M059J (cell line): ENCODE results near the gene MRFAP1. TPM values are rescaled to one million over a fixed set of nuclear protein-coding genes. Genes with fewer than 3 reads are reported as not detected.
"Not testable (repeated sequence)": the region's sequence is repeated elsewhere in the genome, so short reads cannot be mapped to it uniquely, and the experiment has no call there.

ENCODE experiments used
- DNase-seq: peaks from one replicate; pipeline ENCODE4 v3.0.0-alpha.2; 2012; ENCODE audit warnings: low read depth
- total RNA-seq: library from RNA; depleted of rRNA; stranded (reverse); fragments of >200 nt; shearing (Covaris generic); gene quantifications from 2 replicates; pipeline ENCODE4 v1.2.3, GENCODE V29; 2014

Gene MRFAP1
- total RNA-seq, 1 experiment from 2014 or later = 163 TPM

DNA sequence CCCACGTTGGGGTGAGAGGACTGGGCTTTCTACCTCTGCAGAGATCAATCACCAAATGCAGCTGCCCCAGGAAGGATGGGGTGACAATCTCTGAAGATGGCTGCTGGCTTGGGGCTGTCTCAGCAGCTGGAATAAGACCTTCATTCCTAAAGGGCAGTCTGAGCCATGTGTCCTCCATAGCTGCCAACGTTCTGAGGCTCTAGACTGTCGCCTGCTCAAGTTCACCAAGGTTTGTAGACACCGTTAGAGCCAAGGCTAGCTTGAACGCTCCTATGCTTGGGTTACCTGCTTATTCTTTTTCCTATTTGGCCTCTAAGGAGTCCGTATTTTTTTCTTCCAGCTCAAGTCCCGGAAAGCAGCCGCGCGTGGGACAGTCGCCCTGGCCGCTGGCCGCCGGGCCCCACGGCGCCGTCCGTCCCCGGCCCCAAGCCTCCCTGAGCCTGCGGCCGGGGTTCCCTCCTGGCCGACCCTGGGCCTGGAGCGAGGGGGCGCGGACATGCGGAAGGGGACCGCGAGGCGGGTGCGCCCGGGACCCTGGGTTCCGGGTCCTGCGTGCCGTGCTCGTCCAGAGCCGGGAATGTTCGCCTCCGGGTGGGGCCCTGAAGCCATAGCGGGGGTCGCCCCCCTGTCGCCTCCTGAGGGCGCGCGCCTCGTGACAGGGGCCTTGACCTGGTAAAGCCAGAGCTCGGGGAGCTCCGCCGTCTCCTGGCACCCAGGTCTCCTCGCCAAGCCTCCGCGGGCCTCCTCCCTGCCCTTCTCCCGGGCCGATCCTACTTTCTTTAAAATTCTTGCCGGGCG lies 23.3 kb downstream of the MRFAP1 start:
- no peak for DNase-seq

- no peak for DNase-seq
These were observed 24.8 kb downstream of the MRFAP1 start for GRCh38 chr4:6665320-6665654.

DNA sequence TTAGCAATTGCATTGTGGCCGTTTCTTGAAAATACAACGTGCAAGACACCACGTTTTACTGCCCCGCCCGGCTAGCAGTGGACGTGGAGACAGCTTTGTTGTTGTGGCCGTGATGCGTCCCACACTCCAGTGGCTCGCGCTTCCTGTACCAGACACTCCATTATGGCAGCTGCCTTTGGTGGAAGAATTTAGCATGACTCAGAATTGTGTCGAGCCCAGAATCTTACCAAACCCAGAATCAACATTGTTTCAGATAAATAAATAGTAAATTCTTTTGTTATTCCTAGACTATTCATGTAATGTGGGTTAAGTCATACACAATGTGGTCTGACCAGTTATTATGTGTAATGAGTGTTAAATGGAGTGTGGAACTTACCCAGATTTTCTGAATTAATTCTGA lies 27.9 kb downstream of the MRFAP1 start:
- peak; percentile 85 for DNase-seq

DNA sequence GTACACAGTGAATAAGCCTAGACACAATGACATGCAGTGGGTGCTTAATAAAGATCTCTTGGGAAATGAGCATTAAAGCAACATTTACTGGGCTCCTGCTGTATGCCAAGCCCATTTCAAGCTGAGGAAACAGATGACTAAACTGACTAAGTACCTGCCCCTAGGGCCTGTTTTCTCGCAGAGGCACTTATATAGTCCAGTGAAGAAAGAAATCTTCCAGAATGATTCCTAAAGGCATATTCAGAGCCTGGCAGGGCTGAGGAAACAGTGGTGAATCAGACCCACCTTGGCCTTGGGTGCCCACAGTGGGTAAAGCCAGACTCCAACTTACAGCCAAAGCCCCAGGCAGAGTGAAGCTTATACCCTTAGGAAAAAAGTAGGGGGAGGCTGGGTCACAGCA lies 31.2 kb downstream of the MRFAP1 start:
- DNase-seq = no peak

DNA sequence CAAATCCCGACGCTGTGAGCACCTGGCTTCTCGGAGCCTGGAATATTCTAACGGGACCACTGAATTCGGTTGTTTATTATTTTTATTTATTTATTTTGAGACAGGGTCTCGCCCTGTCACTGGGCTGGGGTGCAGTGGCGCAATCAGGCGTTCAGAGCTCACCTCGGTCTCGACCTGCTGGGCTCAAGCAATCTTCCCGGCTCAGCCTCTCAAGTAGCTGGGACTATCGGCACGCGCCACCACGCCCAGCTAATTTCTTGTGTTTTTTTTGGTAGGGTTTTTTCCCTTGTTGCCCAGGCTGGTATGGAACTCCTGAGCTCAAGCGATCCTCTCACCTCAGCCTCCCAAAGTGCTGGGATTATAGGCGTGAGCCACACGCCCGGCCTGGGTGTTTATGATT lies 31.6 kb downstream of the MRFAP1 start:
- DNase-seq = no peak

DNA sequence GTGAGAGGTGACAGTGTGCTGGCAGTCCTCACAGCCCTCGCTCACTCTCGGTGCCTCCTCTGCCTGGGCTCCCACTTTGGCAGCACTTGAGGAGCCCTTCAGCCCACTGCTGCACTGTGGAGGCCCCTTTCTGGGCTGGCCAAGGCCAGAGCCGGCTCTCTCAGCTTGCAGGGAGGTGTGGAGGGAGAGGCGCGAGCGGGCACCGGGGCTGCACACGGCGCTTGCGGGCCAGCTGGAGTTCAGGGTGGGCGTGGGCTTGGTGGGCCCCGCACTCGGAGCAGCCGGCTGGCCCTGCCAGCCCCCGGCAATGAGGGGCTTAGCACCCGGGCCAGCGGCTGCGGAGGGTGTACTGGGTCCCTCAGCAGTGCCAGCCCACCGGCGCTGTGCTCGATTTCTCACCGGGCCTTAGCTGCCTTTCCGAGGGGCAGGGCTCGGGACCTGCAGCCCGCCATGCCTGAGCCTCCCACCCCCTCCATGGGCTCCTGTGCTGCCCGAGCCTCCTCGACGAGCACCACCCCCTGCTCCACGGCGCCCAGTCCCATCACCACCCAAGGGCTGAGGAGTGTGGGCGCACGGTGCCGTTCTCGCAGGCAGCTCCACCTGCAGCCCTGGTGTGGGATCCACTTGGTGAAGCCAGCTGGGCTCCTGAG lies 32.2 kb downstream of the MRFAP1 start:
- not testable (repeated sequence) for DNase-seq

- DNase-seq = peak; percentile 39
These were observed 32.7 kb downstream of the MRFAP1 start for GRCh38 chr4:6673191-6673659.

DNA sequence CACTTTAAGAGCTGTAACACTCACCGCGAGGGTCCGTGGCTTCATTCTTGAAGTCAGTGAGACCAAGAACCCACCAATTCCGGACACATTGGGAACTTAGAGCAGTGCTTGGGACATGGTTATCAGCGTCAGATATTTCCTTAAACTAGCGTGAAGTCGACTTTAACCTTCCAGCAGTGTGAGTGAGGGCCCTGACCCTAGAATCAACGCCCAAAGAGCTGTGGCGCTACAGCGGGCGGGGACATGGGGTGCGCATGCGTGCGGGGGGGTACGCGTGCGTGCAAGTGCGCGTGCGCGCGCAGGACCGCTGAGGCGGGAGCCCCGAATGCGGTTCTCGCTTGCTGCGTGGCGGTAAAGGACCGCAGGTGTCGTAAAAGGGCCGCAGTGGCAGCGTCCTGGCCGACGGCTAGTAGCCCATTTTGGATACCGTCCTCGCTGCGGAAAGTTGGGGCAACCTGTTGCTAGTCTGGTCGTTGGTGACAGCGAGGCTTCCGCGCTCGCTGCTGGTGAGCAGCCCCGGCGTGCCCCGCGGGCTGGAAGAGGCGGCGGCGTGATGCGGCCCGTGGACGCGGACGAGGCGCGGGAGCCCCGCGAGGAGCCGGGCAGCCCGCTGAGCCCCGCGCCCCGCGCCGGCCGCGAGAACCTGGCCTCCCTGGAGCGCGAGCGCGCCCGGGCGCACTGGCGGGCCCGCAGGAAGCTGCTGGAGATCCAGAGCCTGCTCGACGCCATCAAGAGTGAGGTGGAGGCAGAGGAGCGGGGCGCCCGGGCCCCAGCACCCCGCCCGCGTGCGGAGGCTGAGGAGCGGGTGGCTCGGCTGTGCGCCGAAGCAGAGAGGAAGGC lies 33.4 kb downstream of the MRFAP1 start:
- DNase-seq = peak; percentile 90

DNA sequence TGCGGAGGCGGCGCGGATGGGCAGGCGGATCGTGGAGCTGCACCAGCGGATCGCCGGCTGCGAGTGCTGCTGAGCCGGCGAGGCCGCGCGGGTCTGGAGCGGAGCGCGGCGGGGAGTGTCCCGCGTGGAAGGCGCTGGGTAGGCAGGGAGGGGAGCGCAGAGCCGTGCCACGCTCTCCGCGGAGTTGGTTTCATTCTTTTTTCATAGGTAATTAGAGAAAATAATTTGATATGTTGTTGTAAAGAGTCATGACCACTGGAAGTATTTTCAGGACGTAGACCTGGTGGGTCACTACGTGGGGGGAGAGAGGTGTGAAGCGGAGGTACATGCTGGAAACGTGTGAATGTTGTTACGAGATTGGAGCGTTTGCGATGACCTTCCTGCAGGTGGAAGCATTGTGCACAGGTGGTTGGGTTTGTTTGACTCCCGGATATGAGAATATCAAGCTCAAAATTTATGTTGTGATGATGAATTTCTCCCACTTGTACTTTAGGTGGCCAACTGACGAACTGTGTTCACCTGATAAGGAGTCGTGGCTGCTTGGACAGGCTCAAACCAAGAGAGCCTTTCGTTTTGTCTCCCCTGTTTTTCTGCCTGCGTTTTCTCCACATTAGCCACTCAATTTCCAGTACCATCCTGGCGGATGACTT lies 34.1 kb downstream of the MRFAP1 start:
- peak; percentile 61 for DNase-seq

DNA sequence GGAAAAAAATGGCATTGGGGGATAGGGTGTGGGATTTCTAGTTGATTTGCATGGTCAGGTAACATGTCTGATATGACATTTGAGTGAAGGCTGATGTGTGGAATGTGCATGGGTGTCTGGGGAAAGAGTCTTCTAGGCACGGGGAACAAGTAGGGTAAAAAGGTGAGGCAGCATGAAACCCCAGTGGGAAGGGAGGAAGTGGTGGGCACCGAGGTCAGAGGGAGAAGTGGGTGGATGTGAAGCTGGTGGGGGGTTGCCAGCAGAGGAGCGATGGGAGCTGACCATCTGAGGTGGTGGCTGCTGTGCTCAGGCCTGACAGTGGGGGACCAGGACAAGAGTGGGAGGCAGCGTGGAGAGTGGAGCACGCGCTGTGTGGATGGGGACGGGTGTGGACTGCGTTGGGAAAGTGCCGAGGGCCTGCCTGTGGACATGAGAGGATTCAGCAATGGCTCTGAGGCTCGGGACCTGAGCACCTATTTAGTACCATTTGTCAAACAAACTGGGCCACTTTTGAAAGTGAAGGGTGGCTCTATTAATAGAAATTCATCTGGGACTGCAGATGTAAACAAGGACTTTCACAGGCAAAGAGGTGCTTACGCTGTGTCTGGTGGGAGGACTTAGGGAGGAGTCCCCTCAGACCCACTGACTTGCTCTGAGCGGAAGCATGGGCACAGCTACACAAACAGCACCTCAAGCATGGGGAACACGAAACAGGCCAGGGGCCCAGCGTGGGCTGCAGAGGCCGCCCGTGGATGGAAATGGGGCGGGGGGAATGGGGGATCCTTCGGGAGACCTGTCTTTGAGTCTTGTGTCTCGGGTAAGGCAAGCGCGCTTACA lies 36.5 kb downstream of the MRFAP1 start:
- DNase-seq = no peak

GRCh38 chr4:6680372-6681034 lies 40.0 kb downstream of the MRFAP1 start:
- no peak for DNase-seq

DNA sequence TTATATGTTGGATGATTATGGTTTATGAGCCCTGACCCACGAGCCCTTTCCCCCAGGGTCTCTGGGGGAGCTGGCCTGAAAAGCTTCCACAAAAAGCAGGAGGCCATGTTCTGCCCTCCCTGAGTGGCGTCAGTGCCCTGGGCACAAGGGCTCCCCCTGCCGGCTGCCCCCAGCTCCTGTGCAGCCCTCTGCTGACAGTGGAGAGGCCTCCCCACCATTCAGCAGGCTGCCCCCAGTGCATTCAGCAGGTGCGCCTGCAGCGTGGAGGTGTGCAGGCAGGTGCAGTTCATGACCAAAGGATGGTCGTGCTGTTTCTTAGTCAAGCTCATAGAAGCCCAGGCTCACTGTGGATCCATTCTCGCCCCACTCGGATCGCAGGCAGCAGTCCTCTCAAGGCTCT lies 40.7 kb downstream of the MRFAP1 start:
- DNase-seq = no peak

DNA sequence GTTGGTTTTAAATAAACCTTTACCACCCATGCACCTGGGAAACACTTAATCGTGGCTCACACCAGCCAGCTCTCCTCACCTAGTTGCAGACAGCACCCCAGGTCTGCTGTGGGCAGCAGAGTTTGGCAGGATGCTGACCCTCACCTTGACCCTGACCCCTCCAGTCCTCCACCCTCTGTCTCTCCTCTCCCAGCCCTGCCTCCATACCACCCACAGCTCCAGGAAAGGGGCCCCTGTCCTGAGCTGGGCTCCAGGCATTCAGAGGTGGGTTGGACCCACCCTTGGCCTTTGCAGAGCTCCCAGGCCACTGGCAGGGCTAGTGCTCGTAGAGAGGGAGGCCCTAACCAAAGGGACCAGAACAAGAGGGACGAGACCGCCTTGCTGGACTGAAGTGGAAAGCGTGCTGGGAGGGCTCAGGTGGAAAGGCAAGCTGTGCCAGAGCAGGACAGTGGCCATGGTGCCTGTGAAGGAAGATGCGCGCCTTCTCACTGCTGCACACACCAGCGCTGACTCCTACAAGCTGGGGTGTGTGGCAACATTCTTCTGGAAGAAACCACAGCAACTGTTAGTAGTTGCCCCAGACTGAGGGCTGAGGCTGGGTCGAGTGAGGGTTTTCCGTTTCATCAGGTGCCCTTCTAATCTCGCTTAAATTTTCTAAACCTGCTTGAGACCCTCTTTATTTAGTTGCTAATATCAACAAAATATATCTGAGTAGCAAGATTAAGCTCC lies 42.5 kb downstream of the MRFAP1 start:
- DNase-seq = no peak

- DNase-seq = no peak
These were observed 44.2 kb downstream of the MRFAP1 start for GRCh38 chr4:6684656-6685055.

GRCh38 chr4:6686104-6686787 lies 45.8 kb downstream of the MRFAP1 start:
- no peak for DNase-seq

GRCh38 chr4:6687947-6688878 lies 47.7 kb downstream of the MRFAP1 start:
- no peak for DNase-seq

DNA sequence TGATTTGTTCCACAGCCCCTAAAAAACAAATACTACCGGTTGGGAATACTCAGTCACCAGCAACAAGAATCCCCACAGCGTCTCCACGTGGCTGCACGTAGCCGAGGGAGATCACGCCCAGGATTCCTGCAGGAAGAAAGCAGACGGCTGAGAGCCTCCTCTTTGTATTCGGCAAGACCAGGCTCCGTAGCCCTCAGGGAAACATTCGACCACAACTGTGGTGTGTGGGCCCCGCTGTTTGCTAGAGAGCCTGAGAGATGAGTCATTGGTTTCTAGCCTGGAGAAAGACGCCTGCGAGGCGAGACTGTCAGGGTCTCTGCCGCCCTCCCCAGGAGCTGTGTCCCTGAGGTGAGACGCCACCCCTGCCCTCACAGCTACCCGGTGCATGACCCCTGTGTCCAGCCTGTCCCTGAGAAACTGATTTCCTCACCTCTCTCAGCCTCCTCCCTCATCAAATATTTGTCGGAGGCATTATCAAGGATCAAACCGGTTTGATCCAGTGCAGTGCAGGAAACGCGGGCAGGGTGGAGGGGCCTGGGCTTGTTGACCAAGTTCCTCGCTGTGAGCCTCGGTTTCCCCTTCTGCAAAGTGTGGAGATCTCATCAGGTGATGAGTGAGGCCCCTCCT lies 48.5 kb downstream of the MRFAP1 start:
- peak; percentile 97 for DNase-seq
